ENCODE results near the gene TSPEAR.

The TSPEAR gene

DNA sequence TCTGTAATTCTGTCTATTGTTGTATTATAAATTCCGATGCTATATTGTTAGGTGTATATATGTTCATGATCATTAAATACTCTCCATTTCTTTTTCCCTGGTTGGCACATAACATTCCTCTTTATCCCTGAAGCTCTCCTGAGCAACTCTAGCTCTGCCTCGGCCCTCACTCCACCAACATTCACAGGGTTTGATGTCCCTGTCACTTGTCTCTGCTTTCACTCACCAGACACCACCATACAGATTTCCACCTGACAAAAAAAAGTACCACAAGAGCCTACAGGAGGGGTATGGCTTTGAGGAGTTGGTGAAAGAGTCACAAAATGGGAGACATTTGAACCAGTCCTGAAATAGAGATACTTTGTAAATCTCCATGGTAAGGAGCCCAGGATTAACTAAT is 8.8 kb upstream of the TSPEAR start:
- Histone ChIP-seq H3K4me3 (ENCODE audit: insufficient read depth, low read length, poor library complexity, severe bottlenecking) (no peak overlapping the region), H3K36me3 (ENCODE audit: low read length) (no peaks in the 10 kb centered on the region), H3F3A (ENCODE audit: insufficient read depth) (no peaks in the 10 kb centered on the region), H3K79me2 (ENCODE audit: insufficient read depth, low read length) (no peaks in the 10 kb centered on the region), H2AFZ (ENCODE audit: low read depth, low read length, severe bottlenecking) (no peak overlapping the region), H3K27me3 (ENCODE audit: low read length) (0 out of 2 replicates have a peak, but pooled peaks cover 4% of the 10 kb centered on the region), H3K4me2 (ENCODE audit: low read depth, low read length, poor library complexity, severe bottlenecking) (no peak overlapping the region), H3K9ac (ENCODE audit: low read length) (no peak overlapping the region), H3K9me2 (replicated peaks; ENCODE audit: insufficient read depth, low read length) (no peaks in the 10 kb centered on the region), H3K9me3 (ENCODE audit: insufficient read depth, low read length) (no peaks in the 10 kb centered on the region), H4K20me1 (ENCODE audit: low read depth, low read length) (no peaks in the 10 kb centered on the region), H3K27ac (ENCODE audit: low read depth, low read length) (no peak overlapping the region)
- no peak for TF ChIP-seq EZH2phosphoT487 (conservative IDR thresholded peaks at IDR 0.05; ENCODE audit: low read length)
- TF ChIP-seq, protein P1, sequence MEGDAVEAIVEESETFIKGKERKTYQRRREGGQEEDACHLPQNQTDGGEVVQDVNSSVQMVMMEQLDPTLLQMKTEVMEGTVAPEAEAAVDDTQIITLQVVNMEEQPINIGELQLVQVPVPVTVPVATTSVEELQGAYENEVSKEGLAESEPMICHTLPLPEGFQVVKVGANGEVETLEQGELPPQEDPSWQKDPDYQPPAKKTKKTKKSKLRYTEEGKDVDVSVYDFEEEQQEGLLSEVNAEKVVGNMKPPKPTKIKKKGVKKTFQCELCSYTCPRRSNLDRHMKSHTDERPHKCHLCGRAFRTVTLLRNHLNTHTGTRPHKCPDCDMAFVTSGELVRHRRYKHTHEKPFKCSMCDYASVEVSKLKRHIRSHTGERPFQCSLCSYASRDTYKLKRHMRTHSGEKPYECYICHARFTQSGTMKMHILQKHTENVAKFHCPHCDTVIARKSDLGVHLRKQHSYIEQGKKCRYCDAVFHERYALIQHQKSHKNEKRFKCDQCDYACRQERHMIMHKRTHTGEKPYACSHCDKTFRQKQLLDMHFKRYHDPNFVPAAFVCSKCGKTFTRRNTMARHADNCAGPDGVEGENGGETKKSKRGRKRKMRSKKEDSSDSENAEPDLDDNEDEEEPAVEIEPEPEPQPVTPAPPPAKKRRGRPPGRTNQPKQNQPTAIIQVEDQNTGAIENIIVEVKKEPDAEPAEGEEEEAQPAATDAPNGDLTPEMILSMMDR (IDR thresholded peaks at IDR 0.05; ENCODE audit: insufficient read depth, low read length, poor library complexity, severe bottlenecking), result no peak

DNA sequence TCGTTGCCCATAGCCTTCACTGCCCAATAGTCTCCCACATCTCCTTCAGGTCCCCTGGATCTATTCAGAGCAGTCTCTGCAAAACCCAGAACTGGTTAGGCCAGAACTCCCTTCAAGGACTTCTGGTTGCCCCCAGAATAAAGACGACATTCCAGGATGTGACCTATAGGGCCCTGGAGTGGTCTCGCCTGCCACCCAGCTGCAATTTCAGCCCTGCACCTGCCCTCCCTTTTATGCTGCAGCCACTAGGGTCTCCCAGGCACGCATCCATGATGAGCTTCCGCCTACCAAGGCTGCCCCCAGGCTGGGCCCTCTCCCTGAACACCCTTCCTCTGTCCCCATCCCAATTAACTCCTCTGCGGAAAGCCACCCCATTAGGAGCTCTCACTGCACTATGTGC is 7.2 kb upstream of the TSPEAR start:
- no peak overlapping the region for H3K9ac ChIP-seq (ENCODE audit: low read length)
- no peaks in the 10 kb centered on the region for H3F3A ChIP-seq (ENCODE audit: insufficient read depth)
- H3K4me3 ChIP-seq (ENCODE audit: insufficient read depth, low read length, poor library complexity, severe bottlenecking), result no peak overlapping the region
- no peak overlapping the region for H3K27ac ChIP-seq (ENCODE audit: low read depth, low read length)
- H3K27me3 ChIP-seq (ENCODE audit: low read length), result 0 out of 2 replicates have a peak, but pooled peaks cover 4% of the 10 kb centered on the region
- no peak overlapping the region for H2AFZ ChIP-seq (ENCODE audit: low read depth, low read length, severe bottlenecking)
- no peak overlapping the region for H3K4me2 ChIP-seq (ENCODE audit: low read depth, low read length, poor library complexity, severe bottlenecking)
- no peaks in the 10 kb centered on the region for H3K36me3 ChIP-seq (ENCODE audit: low read length)
- no peaks in the 10 kb centered on the region for H4K20me1 ChIP-seq (ENCODE audit: low read depth, low read length)
- H3K79me2 ChIP-seq (ENCODE audit: insufficient read depth, low read length), result no peaks in the 10 kb centered on the region
- no peaks in the 10 kb centered on the region for H3K9me3 ChIP-seq (ENCODE audit: insufficient read depth, low read length)
- H3K9me2 ChIP-seq (replicated peaks; ENCODE audit: insufficient read depth, low read length), result no peaks in the 10 kb centered on the region
- no peak for TF ChIP-seq EZH2phosphoT487 (conservative IDR thresholded peaks at IDR 0.05; ENCODE audit: low read length)
- TF ChIP-seq, protein P1 (IDR thresholded peaks at IDR 0.05; ENCODE audit: insufficient read depth, low read length, poor library complexity, severe bottlenecking), result no peak

DNA sequence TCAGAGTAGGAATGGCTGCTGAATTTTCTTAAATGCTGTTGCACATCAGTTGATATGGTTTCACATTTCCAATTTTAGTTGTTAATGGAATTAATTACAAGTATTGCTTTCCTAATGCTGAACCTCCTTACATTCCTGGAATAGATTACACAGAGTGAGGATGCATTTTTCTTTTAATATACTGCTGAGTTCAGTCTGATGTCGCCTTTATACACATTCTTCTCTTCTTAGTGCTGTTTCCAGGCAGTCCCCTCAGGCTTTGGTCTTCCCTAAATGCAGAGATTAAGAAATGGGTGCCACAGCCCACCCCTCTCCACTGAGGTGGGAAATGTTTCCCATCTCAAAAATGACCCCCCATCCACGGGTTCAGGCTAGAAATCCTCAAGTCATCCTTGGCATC is 6.7 kb upstream of the TSPEAR start:
- Histone ChIP-seq H2AFZ (ENCODE audit: low read depth, low read length, severe bottlenecking) (no peak overlapping the region), H3K27me3 (ENCODE audit: low read length) (0 out of 2 replicates have a peak, but pooled peaks cover 4% of the 10 kb centered on the region), H3K36me3 (ENCODE audit: low read length) (no peaks in the 10 kb centered on the region), H3K4me3 (ENCODE audit: insufficient read depth, low read length, poor library complexity, severe bottlenecking) (no peak overlapping the region), H3K27ac (ENCODE audit: low read depth, low read length) (no peak overlapping the region), H3F3A (ENCODE audit: insufficient read depth) (no peaks in the 10 kb centered on the region), H3K4me2 (ENCODE audit: low read depth, low read length, poor library complexity, severe bottlenecking) (no peak overlapping the region), H3K79me2 (ENCODE audit: insufficient read depth, low read length) (no peaks in the 10 kb centered on the region), H3K9me2 (replicated peaks; ENCODE audit: insufficient read depth, low read length) (no peaks in the 10 kb centered on the region), H4K20me1 (ENCODE audit: low read depth, low read length) (no peaks in the 10 kb centered on the region), H3K9me3 (ENCODE audit: insufficient read depth, low read length) (no peaks in the 10 kb centered on the region), H3K9ac (ENCODE audit: low read length) (no peak overlapping the region)
- TF ChIP-seq EZH2phosphoT487 (conservative IDR thresholded peaks at IDR 0.05; ENCODE audit: low read length), result no peak
- TF ChIP-seq, protein P1 (IDR thresholded peaks at IDR 0.05; ENCODE audit: insufficient read depth, low read length, poor library complexity, severe bottlenecking), result no peak

Measured in SU-DHL-6 (cell line).